ENCODE measurements around the gene NFATC1.

NFATC1 gene

DNA sequence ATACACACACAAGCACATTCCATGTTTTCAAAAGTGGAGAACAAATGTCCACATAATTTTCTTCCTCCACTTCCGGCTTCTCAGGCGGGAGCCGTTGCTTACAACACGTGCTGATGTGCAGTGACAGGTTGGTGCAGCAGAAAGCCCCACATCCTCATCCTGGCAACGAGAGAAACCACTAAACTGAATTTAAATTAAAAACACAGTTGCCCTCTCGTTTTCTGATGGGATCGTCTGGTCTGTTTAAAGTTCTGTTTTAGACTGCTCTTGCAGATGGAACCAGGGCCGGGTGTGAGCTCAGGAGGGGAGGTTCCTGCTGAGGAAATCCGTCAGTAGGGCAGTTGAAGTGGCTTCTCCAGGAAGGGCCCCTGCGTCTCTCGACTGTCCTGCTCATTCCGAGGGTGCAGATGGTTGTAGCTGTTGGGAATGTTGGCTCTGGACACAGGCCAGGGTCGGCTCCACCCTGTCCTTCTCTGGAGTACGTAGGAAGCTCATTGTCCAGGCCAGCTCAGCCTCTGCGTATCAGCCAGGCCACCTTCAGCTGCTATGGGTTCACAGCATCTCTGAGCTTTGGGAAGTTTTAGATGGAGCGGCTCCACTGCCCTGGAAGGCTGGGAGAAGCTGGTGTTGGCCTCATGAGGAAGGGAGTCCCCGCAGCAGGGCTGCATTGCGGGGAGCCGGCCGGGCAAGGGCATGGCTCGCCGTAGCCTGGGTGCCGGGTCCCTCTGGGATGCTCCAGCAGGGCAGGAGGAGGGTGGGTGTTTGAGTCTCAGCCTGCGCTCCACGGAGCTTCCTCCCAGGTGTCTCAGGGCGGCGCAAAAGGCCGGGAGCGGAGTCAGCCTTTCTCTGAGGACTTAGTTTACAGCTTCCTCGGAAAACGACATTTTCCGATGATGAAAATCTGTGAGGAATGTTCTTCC lies 58.3 kb downstream of the NFATC1 start:
- DNase-seq (ENCODE audit: low read depth in 2 of 2, low spot score in 1 of 2): no peak

- DNase-seq (ENCODE audit: low read depth in 2 of 2, low spot score in 1 of 2): no peak
Observed at GRCh38 chr18:79455261-79455660, 59.5 kb downstream of the NFATC1 start.

- no peak for DNase-seq (ENCODE audit: low read depth in 2 of 2, low spot score in 1 of 2)
Observed at GRCh38 chr18:79456105-79456980, 60.6 kb downstream of the NFATC1 start.

DNA sequence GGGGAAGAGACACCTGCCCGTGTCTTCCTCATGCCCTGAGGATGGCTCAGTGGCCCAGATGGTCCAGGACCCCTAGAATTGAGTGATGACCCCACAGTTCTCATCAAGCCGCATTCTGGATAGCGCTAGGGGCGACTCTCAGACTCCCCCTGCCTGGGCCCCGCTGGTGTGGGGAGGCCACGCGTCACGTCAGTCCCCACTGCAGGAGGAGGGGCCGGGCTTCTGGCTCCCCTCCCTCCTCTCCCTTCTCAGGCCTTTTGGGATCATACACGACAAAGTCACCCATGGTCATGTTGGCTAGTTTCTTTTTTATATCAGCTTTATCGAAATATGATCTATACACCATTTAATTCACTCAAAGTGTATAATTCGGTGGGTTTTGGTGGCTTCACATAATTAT lies 61.5 kb downstream of the NFATC1 start:
- DNase-seq (ENCODE audit: low read depth in 2 of 2, low spot score in 1 of 2): no peak

GRCh38 chr18:79457652-79458051 lies 61.9 kb downstream of the NFATC1 start:
- no peak for DNase-seq (ENCODE audit: low read depth in 2 of 2, low spot score in 1 of 2)

DNA sequence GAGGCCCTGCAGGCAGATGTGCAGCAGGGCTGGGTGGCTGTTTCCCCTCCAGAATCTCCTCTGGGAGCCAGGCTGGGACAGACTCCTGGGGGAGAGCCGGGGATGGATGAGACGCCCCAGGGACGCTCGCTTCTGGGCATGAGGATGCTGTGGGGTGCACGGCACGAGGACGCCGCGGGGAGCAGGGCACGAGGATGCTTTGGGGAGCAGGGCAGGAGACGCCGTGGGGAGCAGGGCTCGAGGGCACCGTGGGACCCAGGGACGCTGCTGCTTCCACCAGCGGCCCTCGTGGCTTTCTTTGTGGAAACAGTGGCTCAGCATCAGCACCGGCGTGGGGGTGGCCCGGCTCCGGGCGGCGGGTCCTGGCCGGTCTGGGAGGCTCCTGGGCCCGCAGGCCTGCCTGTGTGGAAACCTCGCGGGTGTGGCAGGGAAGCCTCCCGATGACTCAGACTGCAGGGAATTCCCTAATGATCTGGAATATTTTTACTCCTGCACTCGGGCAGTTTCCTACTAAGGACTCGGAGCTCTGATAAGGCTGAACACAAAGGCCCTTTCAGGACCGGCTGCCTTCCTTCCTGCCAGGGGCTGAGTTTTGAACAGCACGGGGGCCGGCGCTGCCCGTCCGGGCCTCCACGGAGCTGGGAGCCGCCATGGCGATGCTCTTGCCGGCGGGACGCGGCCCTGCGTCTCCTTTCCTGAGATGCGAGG lies 62.6 kb downstream of the NFATC1 start:
- DNase-seq (ENCODE audit: low read depth in 2 of 2, low spot score in 1 of 2): no peak

- no peak for DNase-seq (ENCODE audit: low read depth in 2 of 2, low spot score in 1 of 2)
Observed at GRCh38 chr18:79458917-79459803, 63.4 kb downstream of the NFATC1 start.

- DNase-seq (ENCODE audit: low read depth in 2 of 2, low spot score in 1 of 2): no peak
Observed at GRCh38 chr18:79459946-79460480, 64.3 kb downstream of the NFATC1 start.

- no peak for DNase-seq (ENCODE audit: low read depth in 2 of 2, low spot score in 1 of 2)
Observed at GRCh38 chr18:79460481-79461300, 65.0 kb downstream of the NFATC1 start.

- DNase-seq (ENCODE audit: low read depth in 2 of 2, low spot score in 1 of 2): no peak
Observed at GRCh38 chr18:79461627-79462026, 65.9 kb downstream of the NFATC1 start.

- no peak for DNase-seq (ENCODE audit: low read depth in 2 of 2, low spot score in 1 of 2)
Observed at GRCh38 chr18:79463424-79463960, 67.8 kb downstream of the NFATC1 start.

DNA sequence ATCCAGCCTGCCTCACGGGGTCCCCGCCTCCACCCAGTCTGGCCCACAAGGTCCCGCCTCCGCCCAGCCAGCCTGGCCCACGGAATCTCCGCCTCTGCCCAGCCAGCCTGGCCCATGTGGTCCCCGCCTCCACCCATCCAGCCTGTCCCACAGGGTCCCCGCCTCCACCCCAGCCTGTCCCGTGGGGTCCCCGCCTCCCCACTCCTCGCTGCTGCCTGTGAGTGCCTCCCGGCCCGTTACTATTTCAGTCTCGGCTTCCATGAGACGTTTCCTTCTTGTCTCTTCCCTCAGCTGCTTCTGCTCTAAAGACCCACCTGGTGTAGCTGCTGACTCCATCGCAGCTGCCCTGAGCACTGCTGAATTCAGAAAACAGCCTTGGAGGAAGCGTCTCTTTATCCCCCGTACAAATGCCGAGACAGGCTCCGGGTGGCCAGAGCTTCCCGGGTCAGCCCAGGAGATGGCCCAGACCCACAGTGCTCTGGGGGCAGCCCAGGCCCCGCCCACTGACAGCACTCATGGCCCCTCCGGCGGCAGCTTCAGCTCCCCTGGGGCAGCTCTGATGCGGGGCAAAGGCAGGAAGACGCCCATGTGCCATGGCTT lies 69.8 kb downstream of the NFATC1 start:
- no peak for DNase-seq (ENCODE audit: low read depth in 2 of 2, low spot score in 1 of 2)

DNA sequence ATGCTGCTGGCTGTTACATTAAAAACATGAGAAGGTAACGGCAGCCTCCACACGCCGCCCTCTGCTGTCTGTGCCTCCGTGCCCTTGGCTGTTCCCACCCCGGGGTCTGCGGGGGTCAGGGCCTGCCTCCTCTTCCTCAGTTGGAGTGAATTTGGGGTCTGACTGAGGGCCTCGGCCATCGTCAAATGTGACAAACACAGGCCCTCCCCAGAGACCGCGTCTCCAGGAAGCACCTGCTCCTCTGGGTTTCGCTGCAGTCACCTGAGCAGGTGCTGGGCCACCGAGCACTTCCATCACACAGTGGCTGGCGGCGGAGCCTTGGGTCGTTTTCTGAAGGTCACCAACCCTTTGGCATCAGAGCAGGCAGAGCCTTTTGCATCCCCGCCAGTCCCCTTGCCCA lies 70.9 kb downstream of the NFATC1 start:
- no peak for DNase-seq (ENCODE audit: low read depth in 2 of 2, low spot score in 1 of 2)

GRCh38 chr18:79467126-79467525 lies 71.4 kb downstream of the NFATC1 start:
- no peak for DNase-seq (ENCODE audit: low read depth in 2 of 2, low spot score in 1 of 2)

GRCh38 chr18:79468119-79468789 lies 72.5 kb downstream of the NFATC1 start:
- DNase-seq (ENCODE audit: low read depth in 2 of 2, low spot score in 1 of 2): no peak

DNA sequence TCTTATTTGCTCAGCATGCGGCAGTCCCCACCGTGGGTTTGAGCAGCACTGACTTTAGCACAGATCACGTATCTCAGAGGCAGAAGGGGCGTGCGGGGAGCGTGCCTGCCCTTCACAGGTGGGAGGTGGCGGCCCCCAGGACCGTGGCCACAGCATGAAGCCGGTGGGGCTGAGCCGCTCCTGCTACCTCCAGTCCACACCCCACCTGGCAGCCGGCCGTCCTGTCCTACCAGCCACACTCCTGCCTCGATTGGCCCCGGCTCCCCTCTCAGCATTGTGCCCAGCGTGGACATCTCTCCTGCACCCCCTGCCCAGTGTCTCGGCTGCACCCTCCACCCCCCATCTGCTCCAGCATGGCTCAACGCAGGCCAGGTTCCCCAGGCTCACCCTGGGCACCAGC lies 73.6 kb downstream of the NFATC1 start:
- DNase-seq (ENCODE audit: low read depth in 2 of 2, low spot score in 1 of 2): no peak

GRCh38 chr18:79469751-79470505 lies 74.2 kb downstream of the NFATC1 start:
- DNase-seq (ENCODE audit: low read depth in 2 of 2, low spot score in 1 of 2): no peak
